GM21526 (cell line): ENCODE results near the gene DBNL.

Source experiments
- ATAC-seq: cut with Tn5 transposase; IDR thresholded peaks from one replicate; pipeline ENCODE4 v1.9.1; 2021; ENCODE audit warnings: moderate library complexity; ENCODE audit not compliant: unreplicated experiment, low FRiP score

DBNL gene

DNA sequence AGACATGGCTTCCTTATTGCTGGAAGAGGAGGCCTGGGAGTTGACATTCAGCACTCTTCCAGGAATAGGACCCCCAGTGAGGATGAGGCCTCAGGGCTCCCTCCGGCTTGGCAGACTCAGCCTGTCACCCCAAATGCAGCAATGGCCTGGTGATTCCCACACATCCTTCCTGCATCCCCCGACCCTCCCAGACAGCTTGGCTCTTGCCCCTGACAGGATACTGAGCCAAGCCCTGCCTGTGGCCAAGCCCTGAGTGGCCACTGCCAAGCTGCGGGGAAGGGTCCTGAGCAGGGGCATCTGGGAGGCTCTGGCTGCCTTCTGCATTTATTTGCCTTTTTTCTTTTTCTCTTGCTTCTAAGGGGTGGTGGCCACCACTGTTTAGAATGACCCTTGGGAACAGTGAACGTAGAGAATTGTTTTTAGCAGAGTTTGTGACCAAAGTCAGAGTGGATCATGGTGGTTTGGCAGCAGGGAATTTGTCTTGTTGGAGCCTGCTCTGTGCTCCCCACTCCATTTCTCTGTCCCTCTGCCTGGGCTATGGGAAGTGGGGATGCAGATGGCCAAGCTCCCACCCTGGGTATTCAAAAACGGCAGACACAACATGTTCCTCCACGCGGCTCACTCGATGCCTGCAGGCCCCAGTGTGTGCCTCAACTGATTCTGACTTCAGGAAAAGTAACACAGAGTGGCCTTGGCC lies 16.6 kb downstream of the DBNL start:
- no peak for ATAC-seq

DNA sequence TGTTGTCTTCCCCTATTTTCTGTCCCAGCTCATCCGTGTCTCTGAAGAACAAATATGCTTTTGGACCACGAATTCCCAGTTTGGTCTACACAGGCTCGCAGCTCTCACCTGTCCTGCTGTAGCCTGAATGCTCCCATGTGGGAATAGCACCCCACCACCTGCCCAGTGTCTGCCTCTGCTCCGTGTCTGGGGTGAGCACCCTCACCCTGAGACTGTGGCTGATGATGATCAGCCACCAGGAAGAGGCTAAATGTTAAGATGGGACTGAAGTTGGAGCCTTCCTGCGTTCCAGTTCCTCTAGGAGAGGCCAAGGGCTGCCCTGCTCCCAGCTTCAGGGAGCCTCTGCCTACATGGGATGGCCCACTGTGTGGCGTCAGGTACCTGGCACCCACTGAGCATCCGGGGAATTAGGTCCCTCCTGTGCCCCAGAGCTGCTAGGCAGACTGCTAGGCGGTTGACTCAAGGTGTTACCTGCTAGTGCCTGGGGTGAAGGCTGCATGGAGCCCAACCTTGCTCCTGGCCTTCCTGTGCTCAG lies 17.2 kb downstream of the DBNL start:
- no peak for ATAC-seq

DNA sequence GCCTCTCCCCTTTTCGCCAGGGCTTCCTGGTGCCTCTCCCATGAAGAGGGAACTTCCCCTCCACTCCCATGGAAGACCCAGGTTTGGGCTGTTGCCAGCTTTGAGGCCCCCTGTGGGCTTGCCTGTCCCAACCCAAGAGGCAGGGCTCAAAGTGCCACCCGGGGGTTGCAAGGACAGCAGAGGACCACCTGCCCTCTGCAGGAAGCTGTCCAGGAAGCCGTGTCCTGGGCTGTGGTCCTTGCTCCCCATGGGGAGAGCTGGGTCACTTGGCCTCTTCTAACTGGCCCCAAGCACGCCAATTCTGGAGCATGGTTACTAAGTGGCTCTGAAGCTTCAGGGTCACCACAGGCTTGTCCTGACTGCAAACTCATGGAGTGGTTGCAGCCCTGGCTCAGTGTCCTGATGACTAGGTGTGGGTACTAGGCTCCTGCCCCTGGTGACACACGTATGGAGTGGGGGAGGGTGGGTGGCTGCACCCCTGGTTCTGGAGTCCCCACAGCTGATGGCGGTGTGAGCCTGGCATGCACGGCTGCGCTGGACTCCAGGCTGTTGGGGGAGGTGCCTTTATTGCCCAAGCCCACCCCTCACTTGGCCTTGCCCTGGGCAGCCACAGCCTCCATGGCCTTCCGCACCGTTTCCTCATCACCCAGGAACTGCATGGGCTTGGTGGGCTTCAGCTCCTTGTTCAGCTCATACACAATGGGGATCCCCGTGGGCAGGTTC lies 17.8 kb downstream of the DBNL start:
- no peak for ATAC-seq

DNA sequence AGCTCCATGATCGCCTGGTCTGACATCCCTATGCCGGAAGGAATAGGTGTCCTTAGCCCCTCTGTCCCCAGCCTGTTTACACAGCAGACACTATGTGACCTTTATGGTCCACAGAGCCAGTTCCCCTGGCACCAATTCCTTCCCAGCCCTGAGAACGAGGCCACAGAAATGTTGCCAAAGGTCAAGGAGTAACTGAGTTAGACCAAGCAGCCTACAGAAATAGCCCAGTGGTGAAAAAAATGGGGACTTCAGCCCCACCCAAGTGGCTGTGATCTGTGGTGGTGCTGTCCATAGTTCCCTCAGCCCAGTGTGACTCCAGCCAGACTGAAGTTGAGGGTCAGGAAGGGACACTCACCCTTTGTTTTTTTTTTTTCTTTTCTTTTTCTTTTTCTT lies 18.4 kb downstream of the DBNL start:
- no peak for ATAC-seq

DNA sequence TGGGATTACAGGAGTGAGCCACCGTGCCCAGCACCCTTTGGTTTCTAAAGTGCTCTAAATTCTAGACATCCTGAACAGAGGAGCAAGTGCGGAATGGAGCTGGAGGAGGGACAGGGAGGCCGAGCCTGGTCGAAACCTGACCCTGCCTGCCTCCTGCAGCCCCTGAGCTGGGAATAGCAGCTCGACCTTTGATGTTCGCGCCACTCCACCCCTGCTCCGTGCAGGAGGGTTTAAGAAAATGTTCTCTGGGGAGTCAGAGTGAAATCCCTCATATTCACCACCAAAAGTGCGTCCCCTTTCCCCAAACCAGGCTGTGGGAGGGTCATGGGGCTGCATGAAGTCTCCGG lies 19.0 kb downstream of the DBNL start:
- ATAC-seq = no peak

DNA sequence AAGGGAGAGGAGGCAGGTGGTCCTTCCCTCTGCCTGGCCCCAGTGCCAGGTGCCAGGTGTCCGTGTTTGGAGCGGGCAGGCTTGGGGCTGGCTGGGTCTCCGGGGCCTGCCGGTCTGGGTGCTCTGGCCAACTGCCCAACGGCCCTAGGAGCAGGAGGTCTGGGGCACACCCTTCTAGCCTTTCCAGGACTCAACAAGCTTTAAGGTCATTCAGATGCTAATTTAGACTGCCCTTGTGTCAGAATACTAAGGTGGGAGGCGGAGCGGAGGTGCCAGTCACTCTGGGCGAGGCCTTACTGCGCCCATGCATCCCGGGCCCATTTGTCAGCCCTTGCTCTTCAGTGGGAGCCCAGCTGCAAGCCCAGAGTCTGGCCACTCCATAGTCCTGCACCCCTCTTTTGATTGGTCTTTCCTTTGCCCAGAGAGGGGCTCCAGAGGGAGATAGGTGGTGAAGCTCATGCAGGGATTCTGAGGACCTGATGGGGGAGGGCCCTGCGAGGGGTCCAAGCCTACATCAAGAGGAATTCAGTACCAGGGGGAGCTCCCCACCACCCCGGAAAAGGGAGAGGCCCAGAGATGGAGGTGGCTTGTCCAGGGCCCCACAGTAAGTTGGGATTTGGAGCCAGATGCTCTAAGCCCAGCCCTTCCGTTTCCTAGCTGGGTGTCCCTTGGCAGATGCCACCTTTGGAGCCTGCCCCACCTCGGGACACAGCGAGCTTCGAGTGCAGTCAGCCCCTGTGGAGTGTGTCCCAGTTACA lies 19.6 kb downstream of the DBNL start:
- ATAC-seq = no peak

DNA sequence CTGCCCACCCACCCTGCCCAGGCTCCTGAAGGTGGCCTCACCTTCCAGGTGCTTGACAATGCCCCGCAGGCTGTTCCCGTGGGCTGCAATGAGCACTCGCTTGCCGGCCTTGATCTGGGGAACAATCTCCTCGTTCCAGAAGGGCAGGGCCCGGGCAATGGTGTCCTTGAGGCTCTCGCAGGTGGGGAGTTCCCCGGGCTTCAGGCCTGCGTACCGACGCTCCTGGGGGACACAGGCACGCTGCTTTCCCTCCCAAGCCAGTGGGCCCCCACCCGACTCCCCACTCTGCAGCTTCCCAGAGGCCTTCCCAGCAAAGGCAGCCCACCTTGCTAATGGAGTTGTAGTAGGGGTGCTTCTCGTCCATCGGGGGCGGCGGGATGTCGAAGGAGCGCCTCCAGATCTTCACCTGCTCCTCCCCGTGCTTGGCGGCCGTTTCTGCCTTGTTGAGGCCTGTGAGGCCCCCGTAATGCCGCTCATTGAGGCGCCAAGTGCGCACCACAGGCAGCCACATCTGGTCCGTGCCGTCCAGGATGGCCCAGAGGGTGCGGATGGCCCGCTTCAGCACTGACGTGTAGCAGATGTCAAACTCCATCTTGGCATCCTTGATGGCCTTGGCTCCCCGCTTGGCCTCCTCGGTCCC lies 20.4 kb downstream of the DBNL start:
- ATAC-seq = no peak

DNA sequence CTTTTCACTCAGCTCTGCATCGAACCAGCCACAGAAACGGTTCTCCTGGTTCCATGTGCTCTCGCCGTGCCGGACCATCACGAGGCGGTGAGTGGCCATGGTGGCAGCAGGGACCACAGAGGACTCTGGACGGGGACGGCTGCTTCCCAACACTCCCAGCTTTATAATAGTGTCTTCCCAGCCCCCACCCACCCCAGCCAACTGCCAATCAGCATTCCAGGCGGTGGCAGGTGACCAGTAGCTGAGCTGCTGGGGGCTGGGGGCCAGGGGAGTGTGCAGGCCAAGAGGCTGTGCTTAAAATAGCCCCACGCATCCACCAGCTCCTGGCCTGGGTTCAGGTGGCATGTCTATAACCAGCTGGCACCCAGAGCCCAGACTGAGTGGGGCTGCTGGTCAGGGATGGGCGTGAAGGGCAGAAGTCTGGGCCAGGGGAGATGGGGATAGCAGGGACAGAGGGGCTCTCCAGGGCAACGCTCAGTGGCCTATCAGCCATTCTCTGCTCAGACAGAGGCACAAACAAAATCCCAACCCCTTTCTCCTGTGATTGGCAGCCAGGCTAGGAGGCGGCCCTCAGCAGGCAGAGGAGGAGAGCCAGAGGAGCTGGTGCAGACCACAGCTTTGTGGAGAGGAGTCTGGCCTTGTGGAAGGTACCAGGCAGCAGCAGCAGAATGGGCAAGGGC lies 21.1 kb downstream of the DBNL start, which contains the start of gene PGAM2:
Gene PGAM2 (minus strand): TSS at position 137 of the 680 bp plus-strand sequence. CDS start 38 bp downstream, at position 99.
- no peak for ATAC-seq

DNA sequence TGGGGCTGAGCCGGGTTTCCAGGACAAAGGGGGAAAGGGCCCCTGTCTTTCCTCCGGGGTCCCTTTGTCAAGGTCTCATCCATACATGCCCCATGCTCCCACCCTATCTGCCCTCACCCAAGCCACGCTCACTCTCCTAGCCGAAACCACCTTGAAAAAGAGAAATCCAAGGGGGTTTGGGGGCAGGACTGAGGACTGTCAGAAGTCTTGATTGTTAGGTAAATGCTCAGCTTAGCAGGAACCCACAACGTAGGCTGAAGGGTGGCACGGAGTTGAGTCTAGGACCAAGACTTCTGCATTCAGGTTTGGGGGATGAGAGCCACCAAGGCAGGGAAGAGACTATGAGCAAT lies 21.6 kb downstream of the DBNL start:
- no peak for ATAC-seq

DNA sequence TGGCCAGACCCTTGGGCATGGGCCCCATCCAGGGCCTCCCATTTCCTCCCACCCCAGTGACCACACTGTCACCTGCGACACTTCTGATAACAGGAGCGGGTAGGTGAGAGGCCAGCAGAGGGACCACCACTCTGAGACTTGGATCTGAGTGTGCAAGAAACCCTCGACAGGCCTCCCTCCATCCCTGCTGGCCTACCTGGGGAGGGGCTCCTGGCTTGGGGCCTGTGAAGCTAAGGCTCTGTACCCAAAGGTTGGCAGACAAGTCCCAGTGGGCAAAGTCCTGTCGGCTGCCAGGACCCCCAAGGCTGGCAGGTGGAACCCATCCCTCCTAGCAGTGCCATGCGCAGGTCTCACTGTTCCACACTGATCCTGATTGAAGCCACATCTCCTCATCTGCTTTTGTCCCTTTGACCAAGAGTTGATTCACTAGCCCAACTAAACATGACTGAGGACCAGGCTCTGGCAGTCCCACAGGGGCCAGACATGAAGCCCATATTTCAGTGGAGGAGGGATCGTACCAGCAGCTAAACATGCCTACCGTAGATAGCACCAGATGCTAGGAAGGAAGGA lies 22.1 kb downstream of the DBNL start:
- ATAC-seq = no peak

DNA sequence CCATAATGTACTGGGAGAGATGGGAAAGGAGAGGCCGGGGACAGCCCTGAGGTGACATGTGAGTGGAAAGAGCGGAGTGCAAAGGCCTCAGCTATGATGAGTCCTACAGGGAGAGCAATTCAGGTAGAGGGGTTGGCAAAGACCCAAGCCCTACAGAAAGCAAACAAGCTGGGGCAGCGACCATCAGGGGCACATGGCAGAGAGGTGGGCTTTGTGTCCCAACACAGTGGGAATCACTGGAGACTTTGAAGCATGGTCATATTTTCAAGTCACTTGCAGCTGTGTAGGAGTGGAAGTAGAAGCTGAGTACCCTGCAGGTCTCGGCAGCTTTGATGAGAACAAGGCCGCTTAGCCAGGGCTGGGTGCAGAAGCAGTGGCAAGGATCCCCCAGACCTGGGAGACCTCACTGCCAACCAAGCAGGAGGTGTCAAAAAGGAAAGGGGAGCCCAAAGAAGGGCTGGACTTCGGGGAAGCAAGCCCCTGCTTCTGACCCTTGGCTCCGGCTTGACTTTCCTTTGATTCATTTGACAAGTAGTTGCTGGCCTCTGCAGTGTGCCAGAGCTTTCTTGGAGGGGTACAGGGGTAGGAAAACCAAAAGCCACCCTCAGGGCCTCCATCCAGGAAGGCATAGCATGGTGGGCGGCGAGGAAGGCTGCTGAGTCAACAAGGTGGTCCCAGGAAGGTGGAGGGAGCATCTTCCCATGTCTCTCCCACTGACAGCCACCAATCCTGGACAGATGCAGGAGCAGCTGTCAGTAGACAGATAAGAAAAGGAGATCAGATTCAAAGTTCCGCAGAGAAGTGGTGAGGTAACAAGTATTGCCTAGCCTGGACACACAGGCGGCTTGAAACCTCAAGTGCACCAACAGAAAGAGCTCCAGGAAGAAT lies 22.8 kb downstream of the DBNL start:
- ATAC-seq = no peak

DNA sequence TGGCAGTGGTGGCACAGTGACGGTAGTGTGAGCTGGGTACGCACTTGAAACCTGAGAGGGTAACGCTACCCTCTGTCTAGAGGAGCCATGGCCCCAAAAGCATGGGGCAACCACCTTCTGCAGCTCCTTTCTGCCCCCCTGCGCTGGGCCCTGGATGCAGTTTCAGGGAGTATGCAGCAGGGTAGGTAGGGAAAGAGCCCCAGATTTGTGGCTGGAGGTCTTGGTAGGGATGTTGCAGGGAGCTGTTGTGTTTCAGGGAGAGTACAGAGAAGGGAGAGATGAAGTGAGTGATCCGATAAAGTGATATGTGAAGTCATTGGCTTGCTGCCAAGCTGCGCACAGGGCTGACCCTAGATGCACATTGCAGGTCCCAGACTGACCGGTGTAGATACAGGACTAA lies 23.6 kb downstream of the DBNL start:
- no peak for ATAC-seq

DNA sequence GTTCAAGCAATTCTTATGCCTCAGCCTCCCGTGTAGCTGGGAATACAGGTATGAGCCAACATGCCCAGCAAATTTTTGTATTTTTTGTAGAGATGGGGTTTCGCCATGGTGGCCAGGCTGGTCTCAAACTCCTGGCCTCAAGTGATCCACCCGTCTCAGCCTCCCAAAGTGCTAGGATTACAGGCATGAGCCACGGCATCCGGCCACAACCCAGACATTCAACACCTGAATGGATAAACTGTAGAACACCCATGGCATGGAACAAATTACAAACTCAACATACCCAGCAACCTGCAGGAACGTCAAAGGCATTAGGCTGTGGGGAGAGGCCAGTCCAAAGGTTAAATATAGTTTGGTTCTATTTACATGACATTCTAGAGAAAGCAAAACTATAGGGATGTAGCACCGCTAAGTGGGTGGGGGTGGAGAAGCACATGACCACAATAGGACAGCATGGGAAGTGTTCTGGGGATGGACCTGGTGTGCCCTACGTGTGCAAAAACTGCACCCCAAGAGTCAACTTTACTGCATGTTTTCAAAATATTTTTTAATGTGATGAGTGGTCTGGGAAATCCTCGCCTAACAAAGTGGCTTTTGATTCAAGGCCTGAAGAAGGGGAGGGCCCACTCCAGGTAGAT lies 27.3 kb downstream of the DBNL start:
- ATAC-seq = no peak

DNA sequence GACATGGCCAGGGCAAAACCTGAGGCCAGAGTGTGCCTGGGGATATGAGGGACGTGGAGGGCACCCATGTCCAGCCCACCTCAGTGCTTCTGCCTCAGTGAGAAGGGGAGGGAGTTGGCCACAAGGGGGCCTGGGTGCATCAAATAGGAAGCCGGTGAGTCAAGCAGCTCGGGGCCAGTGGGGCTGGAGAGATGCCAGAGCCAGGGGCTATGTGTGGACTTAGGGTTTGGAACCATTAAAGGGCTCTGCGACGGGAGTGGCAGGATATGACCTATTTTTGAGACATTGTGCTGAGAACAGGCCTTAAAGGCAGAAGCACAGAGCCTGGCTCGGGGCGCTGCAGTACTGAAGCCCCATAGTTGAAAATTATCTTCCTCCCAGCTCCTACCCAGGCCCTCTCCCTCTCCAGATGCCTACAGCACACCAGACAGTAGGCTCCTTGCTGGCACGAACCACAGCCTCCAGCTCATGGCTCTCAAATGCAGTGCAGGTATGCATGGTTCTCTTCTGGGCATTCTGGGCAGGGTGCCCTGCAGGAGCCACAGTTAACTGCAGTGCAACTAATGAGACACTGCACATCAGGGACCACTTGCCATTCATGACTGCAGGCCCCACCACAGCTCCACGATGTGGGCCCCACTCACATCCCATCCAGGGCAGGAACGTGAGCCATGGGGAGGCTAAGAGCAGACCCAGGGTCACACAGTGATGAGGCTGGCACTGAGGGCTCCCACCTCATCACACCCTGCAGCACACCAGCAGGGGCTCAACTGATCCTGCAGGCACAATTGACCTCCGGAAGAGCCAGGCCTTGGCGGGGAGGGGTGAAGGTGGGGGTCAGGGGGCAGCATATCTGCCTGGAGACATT lies 28.1 kb downstream of the DBNL start:
- ATAC-seq = no peak

DNA sequence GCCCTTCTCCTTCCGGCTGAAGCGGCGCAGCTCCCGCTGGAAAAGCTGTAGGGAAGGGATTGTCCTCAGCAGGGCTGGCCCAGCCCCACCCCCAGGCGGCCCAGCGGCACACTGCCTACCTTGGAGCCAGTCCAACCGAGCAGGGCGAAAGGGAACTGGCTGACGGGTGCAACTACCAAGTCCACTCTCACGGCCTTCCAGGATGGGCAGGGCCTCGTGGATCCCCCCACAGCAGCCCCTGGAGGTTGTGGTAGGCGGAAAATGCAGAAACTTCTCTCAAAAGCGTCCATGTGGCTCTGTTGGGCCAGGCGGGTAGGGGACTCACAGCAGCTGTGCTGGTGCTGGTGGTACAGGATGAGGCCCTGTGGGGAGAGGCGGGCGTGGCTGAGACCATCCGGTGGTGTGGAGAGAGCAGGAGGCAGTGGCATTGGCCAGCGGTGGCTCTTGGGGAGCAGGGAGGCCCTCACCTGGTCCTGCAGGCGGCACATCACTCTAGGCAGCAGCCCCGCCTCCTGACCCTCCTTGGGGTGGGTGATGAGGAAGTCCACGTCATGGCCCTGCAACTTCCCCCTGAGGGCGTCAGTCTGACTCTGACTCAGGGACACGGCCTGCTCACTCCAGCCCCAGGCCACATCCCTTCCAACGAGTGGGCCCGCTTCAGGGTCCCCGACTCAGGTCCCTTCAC lies 29.3 kb downstream of the DBNL start:
- no peak for ATAC-seq

DNA sequence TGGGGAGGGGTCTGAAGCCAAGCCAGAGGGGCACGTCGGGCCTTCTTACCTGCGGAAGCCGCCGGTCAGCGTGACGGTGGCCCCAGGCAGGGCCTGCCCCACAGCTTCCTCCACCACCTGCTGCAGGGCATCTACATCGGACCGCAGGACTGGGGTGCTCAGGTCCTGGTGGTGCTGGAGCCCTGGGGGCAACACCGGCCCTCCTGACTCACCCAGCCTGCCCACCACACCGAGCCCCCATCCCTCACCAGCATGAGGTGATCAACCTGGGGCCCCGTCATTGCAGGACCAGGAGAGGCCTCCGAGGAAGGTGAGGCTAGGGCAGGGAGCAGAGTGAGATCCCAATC lies 29.8 kb downstream of the DBNL start:
- ATAC-seq = no peak
